H9 (cell line): Measurements from ENCODE around the gene APOBEC2. TPM values are rescaled to one million over a fixed set of nuclear protein-coding genes. Genes with fewer than 3 reads are reported as not detected.

ENCODE experiments used
- DNase-seq: peaks from one replicate; pipeline ENCODE4 v3.0.0-alpha.2; 2017
- H2AFZ ChIP-seq: one replicate; pipeline ENCODE4 v1.6.1; 2013; ENCODE audit warnings: mild to moderate bottlenecking, low read length, control low read depth, moderate library complexity
- H2AK5ac ChIP-seq: 2 replicates; pipeline ENCODE4 v1.6.1; 2013; ENCODE audit warnings: low read length, control low read depth, mixed read lengths; ENCODE audit not compliant: insufficient read length
- H2BK120ac ChIP-seq: one replicate; pipeline ENCODE4 v1.6.1; 2013; ENCODE audit warnings: low read depth, mild to moderate bottlenecking, low read length, control low read depth, inconsistent platforms; ENCODE audit not compliant: poor library complexity, severe bottlenecking
- H2BK12ac ChIP-seq: 2 replicates; pipeline ENCODE4 v1.6.1; 2013; ENCODE audit warnings: low read length, control low read depth, mixed read lengths, low read depth; ENCODE audit not compliant: insufficient read length
- H2BK15ac ChIP-seq: 2 replicates; pipeline ENCODE4 v1.6.1; 2013; ENCODE audit warnings: low read depth, low read length, control low read depth
- H2BK20ac ChIP-seq: one replicate; pipeline ENCODE4 v1.6.1; 2013; ENCODE audit warnings: low read depth, mild to moderate bottlenecking, low read length, control low read depth, inconsistent platforms; ENCODE audit not compliant: poor library complexity, severe bottlenecking
- H2BK5ac ChIP-seq: 2 replicates; pipeline ENCODE4 v1.6.1; 2013; ENCODE audit warnings: low read length, control low read depth, mixed read lengths; ENCODE audit not compliant: insufficient read length
- H3K14ac ChIP-seq: 2 replicates; pipeline ENCODE4 v1.6.1; 2013; ENCODE audit warnings: low read length, control low read depth; ENCODE audit not compliant: insufficient read depth
- H3K18ac ChIP-seq: 2 replicates; pipeline ENCODE4 v1.6.1; 2013; ENCODE audit warnings: low read depth, mild to moderate bottlenecking, mixed read lengths, low read length, control low read depth; ENCODE audit not compliant: insufficient read length
- H3K23ac ChIP-seq: 2 replicates; pipeline ENCODE4 v1.6.1; 2013; ENCODE audit warnings: low read length, control low read depth, mixed read lengths, low read depth; ENCODE audit not compliant: insufficient read length
- H3K23me2 ChIP-seq: 2 replicates; pipeline ENCODE4 v1.6.1; 2013; ENCODE audit warnings: low read depth, mild to moderate bottlenecking, mixed read lengths, low read length, control low read depth; ENCODE audit not compliant: insufficient read length, poor library complexity, severe bottlenecking
- H3K27ac ChIP-seq: 2 replicates; pipeline ENCODE4 v1.5.1; 2013; ENCODE audit warnings: low read length, control low read depth, mixed read lengths, low read depth; ENCODE audit not compliant: insufficient read length
- H3K27me3 ChIP-seq: 2 replicates; pipeline ENCODE4 v1.6.1; 2013; ENCODE audit warnings: low read length, control low read depth, inconsistent platforms; ENCODE audit not compliant: insufficient read depth
- H3K4ac ChIP-seq: 2 replicates; pipeline ENCODE4 v1.6.1; 2013; ENCODE audit warnings: low read depth, mild to moderate bottlenecking, control low read depth, inconsistent platforms, low read length, moderate library complexity
- H3K4me1 ChIP-seq: 2 replicates; pipeline ENCODE4 v1.6.1; 2013; ENCODE audit warnings: low read length, control low read depth, inconsistent platforms; ENCODE audit not compliant: insufficient read depth
- H3K4me2 ChIP-seq: 2 replicates; pipeline ENCODE4 v1.6.1; 2013; ENCODE audit warnings: low read length, control low read depth, mixed read lengths; ENCODE audit not compliant: insufficient read length, insufficient read depth
- H3K56ac ChIP-seq: 2 replicates; pipeline ENCODE4 v1.6.1; 2013; ENCODE audit warnings: low read depth, mild to moderate bottlenecking, mixed read lengths, low read length, control low read depth; ENCODE audit not compliant: insufficient read length
- H3K79me1 ChIP-seq: 2 replicates; pipeline ENCODE4 v1.6.1; 2013; ENCODE audit warnings: low read depth, mild to moderate bottlenecking, moderate library complexity, low read length, control low read depth, inconsistent platforms; ENCODE audit not compliant: insufficient read depth, poor library complexity, severe bottlenecking
- H3K79me2 ChIP-seq: 2 replicates; pipeline ENCODE4 v1.6.1; 2013; ENCODE audit warnings: low read length, control low read depth, inconsistent platforms; ENCODE audit not compliant: insufficient read depth
- H3K9ac ChIP-seq: 2 replicates; pipeline ENCODE4 v1.6.1; 2013; ENCODE audit warnings: low read length, control low read depth, mixed read lengths; ENCODE audit not compliant: insufficient read length; ENCODE audit errors: extremely low read depth
- H3K9me3 ChIP-seq: one replicate; pipeline ENCODE4 v1.6.1; 2013; ENCODE audit warnings: low read depth, low read length, inconsistent platforms; ENCODE audit not compliant: control insufficient read depth
- H3T11ph ChIP-seq: one replicate; pipeline ENCODE4 v1.6.1; 2013; ENCODE audit warnings: mild to moderate bottlenecking, low read length, control low read depth, inconsistent platforms
- H4K20me1 ChIP-seq: one replicate; pipeline ENCODE4 v1.6.1; 2013; ENCODE audit not compliant: control insufficient read depth, insufficient read length, insufficient read depth
- H4K5ac ChIP-seq: 2 replicates; pipeline ENCODE4 v1.6.1; 2013; ENCODE audit warnings: low read depth, mild to moderate bottlenecking, mixed read lengths, low read length, control low read depth; ENCODE audit not compliant: insufficient read length
- H4K8ac ChIP-seq: replicated peaks from 2 replicates; pipeline ENCODE4 v1.6.1; 2013; ENCODE audit warnings: low read length, control low read depth, mixed read lengths, low read depth; ENCODE audit not compliant: insufficient read length
- H4K91ac ChIP-seq: 2 replicates; pipeline ENCODE4 v1.6.1; 2013; ENCODE audit warnings: low read depth, mild to moderate bottlenecking, moderate library complexity, mixed read lengths, low read length, control low read depth; ENCODE audit not compliant: insufficient read length
- H3K27ac Mint-ChIP-seq, 3 experiments: 2 replicates in 2 of 3; 3 replicates in 1 of 3; pipeline ENCODE4 v1.8.0; 2020 to 2021; ENCODE audit warnings: mixed read lengths in 3 of 3, mild to moderate bottlenecking in 1 of 3, moderate library complexity in 1 of 3
- H3K27me3 Mint-ChIP-seq: 2 replicates; pipeline ENCODE4 v1.8.0; 2021; ENCODE audit warnings: low read depth, mild to moderate bottlenecking, moderate library complexity, mixed read lengths
- H3K36me3 Mint-ChIP-seq, 3 experiments: 2 replicates in 2 of 3; 3 replicates in 1 of 3; pipeline ENCODE4 v1.8.0; 2020 to 2021; ENCODE audit warnings: low read depth in 3 of 3, mixed read lengths in 3 of 3; ENCODE audit not compliant: insufficient read depth in 1 of 3
- H3K4me1 Mint-ChIP-seq, 2 experiments: 2 replicates each; pipeline ENCODE4 v1.8.0; 2020; ENCODE audit warnings: mixed read lengths in 2 of 2
- H3K4me3 Mint-ChIP-seq, 2 experiments: 2 replicates in 1 of 2; 3 replicates in 1 of 2; pipeline ENCODE4 v1.8.0; 2020 to 2021; ENCODE audit warnings: mild to moderate bottlenecking in 2 of 2, mixed read lengths in 2 of 2, moderate library complexity in 1 of 2
- H3K9me3 Mint-ChIP-seq, 2 experiments: 2 replicates in 1 of 2; 3 replicates in 1 of 2; pipeline ENCODE4 v1.8.0; 2020; ENCODE audit warnings: mild to moderate bottlenecking in 2 of 2, mixed read lengths in 2 of 2, moderate library complexity in 1 of 2
- CTCF ChIP-seq: fragments of 200-600 bp; sonication (generic); conservative IDR thresholded peaks from 3 replicates; pipeline ENCODE4 v1.8.0; 2021; ENCODE audit warnings: antibody characterized with exemption, mild to moderate bottlenecking
- WGBS: extraction: QIAGEN DNeasy Blood & Tissue Kit; methylation state at CpG from one replicate; pipeline ENCODE4 v1.1.7; 2013; ENCODE audit warnings: missing lambda C conversion rate, low lambda C conversion rate, mixed read lengths; ENCODE audit not compliant: insufficient read length; ENCODE audit errors: extremely low coverage; 5-methylcytosine and 5-hydroxymethylcytosine counted together
- total RNA-seq: library from RNA; stranded (reverse); gene quantifications from 2 replicates; pipeline ENCODE4 v1.2.1, GENCODE V29; 2021

Gene APOBEC2
- total RNA-seq, 1 experiment from 2014 or later = not detected

GRCh38 chr6:41079080-41079479, 26.1 kb downstream of the APOBEC2 start:
- H3K4me2 ChIP-seq = no peak overlapping the region
- H3K9ac ChIP-seq = no peak overlapping the region
- peaks cover 4% of the 10 kb centered on the region for H3K23me2 ChIP-seq
- no peak overlapping the region for H2BK120ac ChIP-seq
- no peak overlapping the region for H3K27ac ChIP-seq
- H3K14ac ChIP-seq = no peak overlapping the region
- peaks cover 7% of the 10 kb centered on the region for H3K79me1 ChIP-seq
- WGBS = no CpG with 5 or more reads among the region's 1 CpG
- no peak overlapping the region for H2BK20ac ChIP-seq
- H3K56ac ChIP-seq = no peak overlapping the region
- no peak for TF ChIP-seq CTCF
- no peaks in the 10 kb centered on the region for H3K27me3 ChIP-seq
- Mint-ChIP-seq H3K4me3 (no peak overlapping the region), H3K27me3 (no peaks in the 10 kb centered on the region), H3K9me3 (no peaks in the 10 kb centered on the region; a peak in 1 of 5 replicates), H3K36me3 (peaks cover 20 to 62% (median 57%) of the 10 kb centered on the region in 3 experiments; a peak in 6 of 7 replicates), H3K4me1 (peaks cover 23 to 25% of the 10 kb centered on the region in 2 experiments), H3K27ac (no peak overlapping the region)
- no peak overlapping the region for H3K4ac ChIP-seq
- no peaks in the 10 kb centered on the region for H3K9me3 ChIP-seq
- H3T11ph ChIP-seq = no peak overlapping the region
- no peak overlapping the region for H2AFZ ChIP-seq
- no peak overlapping the region for H4K5ac ChIP-seq
- H2BK12ac ChIP-seq = no peak overlapping the region
- no peak overlapping the region for H4K8ac ChIP-seq
- no peak overlapping the region for H2AK5ac ChIP-seq
- no peaks in the 10 kb centered on the region for H3K4me1 ChIP-seq
- peaks cover 38% of the 10 kb centered on the region for H3K79me2 ChIP-seq
- no peak for DNase-seq
- H4K91ac ChIP-seq = no peak overlapping the region
- H3K23ac ChIP-seq = no peak overlapping the region
- no peak overlapping the region for H3K18ac ChIP-seq
- peaks cover 2% of the 10 kb centered on the region for H4K20me1 ChIP-seq
- no peak overlapping the region for H2BK5ac ChIP-seq
- H2BK15ac ChIP-seq = no peak overlapping the region
